ENCODE data around the gene TUSC2.

TUSC2 gene

GRCh38 chr3:50371133-50371685 lies 43.2 kb upstream of the TUSC2 start:
- no peaks in the 10 kb centered on the region for H3K27me3 ChIP-seq (replicated peaks)
- in situ Hi-C loops (cut with HindIII; ENCODE audit: low pct_ligation_motif_present, low sequenced_read_pairs) = no loop called here

DNA sequence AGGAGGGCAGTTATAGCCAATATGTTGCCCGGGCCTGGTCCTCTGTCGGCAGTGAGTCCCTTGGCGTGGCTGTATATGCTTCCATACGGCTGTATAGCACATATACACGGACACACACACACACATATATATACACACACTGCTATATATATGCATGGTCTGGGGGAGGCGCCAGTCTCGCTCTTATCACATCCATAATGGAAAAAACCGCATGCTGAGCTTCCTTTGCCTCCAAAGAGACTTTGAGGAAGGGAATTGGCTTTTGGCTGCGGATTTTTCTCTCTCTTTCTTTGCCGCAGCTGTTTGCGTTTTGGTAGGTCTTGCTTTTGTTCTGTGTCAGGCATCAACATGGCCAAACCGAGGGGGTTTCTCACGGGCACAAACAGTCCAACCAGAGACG lies 42.6 kb upstream of the TUSC2 start:
- TF ChIP-seq, protein P1, sequence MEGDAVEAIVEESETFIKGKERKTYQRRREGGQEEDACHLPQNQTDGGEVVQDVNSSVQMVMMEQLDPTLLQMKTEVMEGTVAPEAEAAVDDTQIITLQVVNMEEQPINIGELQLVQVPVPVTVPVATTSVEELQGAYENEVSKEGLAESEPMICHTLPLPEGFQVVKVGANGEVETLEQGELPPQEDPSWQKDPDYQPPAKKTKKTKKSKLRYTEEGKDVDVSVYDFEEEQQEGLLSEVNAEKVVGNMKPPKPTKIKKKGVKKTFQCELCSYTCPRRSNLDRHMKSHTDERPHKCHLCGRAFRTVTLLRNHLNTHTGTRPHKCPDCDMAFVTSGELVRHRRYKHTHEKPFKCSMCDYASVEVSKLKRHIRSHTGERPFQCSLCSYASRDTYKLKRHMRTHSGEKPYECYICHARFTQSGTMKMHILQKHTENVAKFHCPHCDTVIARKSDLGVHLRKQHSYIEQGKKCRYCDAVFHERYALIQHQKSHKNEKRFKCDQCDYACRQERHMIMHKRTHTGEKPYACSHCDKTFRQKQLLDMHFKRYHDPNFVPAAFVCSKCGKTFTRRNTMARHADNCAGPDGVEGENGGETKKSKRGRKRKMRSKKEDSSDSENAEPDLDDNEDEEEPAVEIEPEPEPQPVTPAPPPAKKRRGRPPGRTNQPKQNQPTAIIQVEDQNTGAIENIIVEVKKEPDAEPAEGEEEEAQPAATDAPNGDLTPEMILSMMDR (IDR thresholded peaks at IDR 0.05; ENCODE audit: low read depth, low read length, missing control alignments) = peak; percentile 49
- DNase-seq = peak; percentile 38
- H3K36me3 ChIP-seq (replicated peaks) = no peaks in the 10 kb centered on the region

More at GRCh38 chr3:50371133-50371685, 43.2 kb upstream of the TUSC2 start:
- no peak overlapping the region for H3K27ac ChIP-seq
- H3K36me3 ChIP-seq (replicated peaks) = no peaks in the 10 kb centered on the region
- no peak for DNase-seq
- TF ChIP-seq, protein P1 (IDR thresholded peaks at IDR 0.05; ENCODE audit: low read depth, low read length, missing control alignments) = no peak
- H3K4me3 ChIP-seq (ENCODE audit: low read depth, low read length) = no peak overlapping the region

GRCh38 chr3:50369012-50369670 lies 41.1 kb upstream of the TUSC2 start:
- no peak for DNase-seq
- Histone ChIP-seq H3K27ac (no peak overlapping the region), H3K27me3 (replicated peaks) (no peaks in the 10 kb centered on the region), H3K4me3 (ENCODE audit: low read depth, low read length) (no peak overlapping the region), H3K36me3 (replicated peaks) (no peaks in the 10 kb centered on the region)
- TF ChIP-seq, protein P1 (IDR thresholded peaks at IDR 0.05; ENCODE audit: low read depth, low read length, missing control alignments) = no peak
- in situ Hi-C loops (cut with HindIII; ENCODE audit: low pct_ligation_motif_present, low sequenced_read_pairs) = no loop called here

More for the DNA sequence above, 42.6 kb upstream of the TUSC2 start:
- H3K27me3 ChIP-seq (replicated peaks) = no peaks in the 10 kb centered on the region
- in situ Hi-C loops (cut with HindIII; ENCODE audit: low pct_ligation_motif_present, low sequenced_read_pairs) = no loop called here
- no peak overlapping the region for H3K27ac ChIP-seq
- no peak overlapping the region for H3K4me3 ChIP-seq (ENCODE audit: low read depth, low read length)

GRCh38 chr3:50365842-50366220 lies 37.8 kb upstream of the TUSC2 start:
- DNase-seq = no peak
- Histone ChIP-seq H3K27ac (no peak overlapping the region), H3K4me3 (ENCODE audit: low read depth, low read length) (no peak overlapping the region), H3K27me3 (replicated peaks) (no peaks in the 10 kb centered on the region), H3K36me3 (replicated peaks) (no peaks in the 10 kb centered on the region)
- in situ Hi-C loops (cut with HindIII; ENCODE audit: low pct_ligation_motif_present, low sequenced_read_pairs) = no loop called here
- TF ChIP-seq, protein P1 (IDR thresholded peaks at IDR 0.05; ENCODE audit: low read depth, low read length, missing control alignments) = no peak

GRCh38 chr3:50365080-50365841 lies 37.2 kb upstream of the TUSC2 start:
- H3K27ac ChIP-seq = no peak overlapping the region
- DNase-seq = peak; percentile 39
- H3K27me3 ChIP-seq (replicated peaks) = no peaks in the 10 kb centered on the region
- peak overlapping the region; percentile 54 for H3K4me3 ChIP-seq (ENCODE audit: low read depth, low read length)
- no peaks in the 10 kb centered on the region for H3K36me3 ChIP-seq (replicated peaks)
- in situ Hi-C loops (cut with HindIII; ENCODE audit: low pct_ligation_motif_present, low sequenced_read_pairs) = no loop called here
- TF ChIP-seq, protein P1 (IDR thresholded peaks at IDR 0.05; ENCODE audit: low read depth, low read length, missing control alignments) = no peak

All from brain microvascular endothelial cell (primary cell).